GM13977 (cell line): ENCODE results near the gene SLC35A2.
"Not testable (repeated sequence)": the region's sequence is repeated elsewhere in the genome, so short reads cannot be mapped to it uniquely, and the experiment has no call there.

Experiments
- DNase-seq: peaks from one replicate; pipeline ENCODE4 v3.0.0; 2012; ENCODE audit warnings: low spot score
- CTCF ChIP-seq: IDR thresholded peaks from 2 replicates; pipeline ENCODE4 v1.5.1; 2012; ENCODE audit warnings: mild to moderate bottlenecking, control low read depth; ENCODE audit not compliant: insufficient read depth; ENCODE audit errors: extremely low read depth, missing control alignments
- in situ Hi-C: fragments of 300-500 bp; cut with MboI; formaldehyde crosslinking; loops from one replicate; pipeline ENCODE4 v1.12.0; 2022; ENCODE audit warnings: low sequenced_read_pairs, low pct_unique_long_range_greater_than_20kb, mixed read lengths, inconsistent platforms; ENCODE audit not compliant: unreplicated experiment

SLC35A2 gene

DNA sequence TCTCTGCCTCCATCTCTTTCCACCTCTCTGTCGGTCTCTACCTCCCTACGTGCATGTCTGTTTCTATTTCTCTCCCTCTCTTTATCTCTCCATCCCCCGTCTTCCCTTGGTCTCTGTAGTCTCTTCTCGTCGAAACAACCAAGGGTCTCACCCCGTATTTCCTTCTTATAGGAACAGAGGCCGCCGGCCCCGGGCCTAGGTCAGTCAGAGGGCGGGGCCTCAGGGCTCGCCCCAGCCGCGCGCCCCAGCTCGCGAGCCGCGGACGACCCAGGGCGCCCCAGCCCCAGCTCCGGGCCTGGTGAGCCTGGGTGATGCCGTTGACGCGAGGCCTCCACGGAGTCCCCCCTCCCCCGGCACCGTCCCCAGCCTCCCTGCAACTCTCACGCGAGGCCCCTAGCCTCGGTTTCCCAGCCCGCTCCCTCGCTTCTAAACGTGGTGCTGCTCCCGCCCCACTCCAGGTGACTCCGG, 20.5 kb downstream of the SLC35A2 start:
- in situ Hi-C loops: no loop called here
- no peak for DNase-seq
- TF ChIP-seq CTCF: no peak

- in situ Hi-C loops: no loop called here
- no peak for TF ChIP-seq CTCF
Measured at GRCh38 chrX:48890296-48890925, 21.0 kb downstream of the SLC35A2 start.

GRCh38 chrX:48886586-48886985, 24.9 kb downstream of the SLC35A2 start:
- in situ Hi-C loops, DNase-seq: not testable (repeated sequence)

More at GRCh38 chrX:48890296-48890925, 21.0 kb downstream of the SLC35A2 start:
- DNase-seq: no peak

GRCh38 chrX:48883729-48884128, 27.7 kb downstream of the SLC35A2 start:
- DNase-seq: no peak
- in situ Hi-C loops: no loop called here

GRCh38 chrX:48876944-48877343, 34.5 kb downstream of the SLC35A2 start:
- in situ Hi-C loops, DNase-seq: not testable (repeated sequence)

More at GRCh38 chrX:48883729-48884128, 27.7 kb downstream of the SLC35A2 start:
- no peak for TF ChIP-seq CTCF

DNA sequence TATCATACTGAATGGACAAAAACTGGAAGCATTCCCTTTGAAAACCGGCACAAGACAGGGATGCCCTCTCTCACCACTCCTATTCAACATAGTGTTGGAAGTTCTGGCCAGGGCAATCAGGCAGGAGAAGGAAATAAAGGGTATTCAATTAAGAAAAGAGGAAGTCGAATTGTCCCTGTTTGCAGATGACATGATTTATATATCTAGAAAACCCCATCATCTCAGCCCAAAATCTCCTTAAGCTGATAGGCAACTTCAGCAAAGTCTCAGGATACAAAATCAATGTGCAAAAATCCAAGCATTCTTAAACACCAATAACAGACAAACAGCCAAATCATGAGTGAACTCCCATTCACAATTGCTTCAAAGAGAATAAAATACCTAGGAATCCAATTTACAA, 39.4 kb downstream of the SLC35A2 start:
- in situ Hi-C loops, DNase-seq: not testable (repeated sequence)

DNA sequence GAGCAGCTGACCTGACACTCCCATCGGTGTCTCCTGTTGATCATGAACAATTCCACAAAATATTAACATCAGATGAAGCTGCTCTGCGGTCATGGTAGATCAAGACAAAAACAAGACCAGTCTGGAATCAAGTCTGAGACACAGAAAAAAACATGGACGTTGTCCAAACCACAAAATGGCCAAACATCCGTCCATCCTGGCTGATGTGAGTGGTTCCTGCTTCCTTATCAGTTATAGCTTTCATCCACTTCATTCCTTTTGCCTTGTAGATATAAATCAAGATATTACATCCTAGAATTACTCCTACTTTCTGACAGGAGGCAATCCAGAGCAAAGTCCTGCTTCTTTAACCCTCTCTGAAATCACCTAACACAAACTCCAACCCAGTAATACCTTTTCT, 47.2 kb downstream of the SLC35A2 start:
- in situ Hi-C loops: no loop called here
- no peak for DNase-seq
- TF ChIP-seq CTCF: no peak

DNA sequence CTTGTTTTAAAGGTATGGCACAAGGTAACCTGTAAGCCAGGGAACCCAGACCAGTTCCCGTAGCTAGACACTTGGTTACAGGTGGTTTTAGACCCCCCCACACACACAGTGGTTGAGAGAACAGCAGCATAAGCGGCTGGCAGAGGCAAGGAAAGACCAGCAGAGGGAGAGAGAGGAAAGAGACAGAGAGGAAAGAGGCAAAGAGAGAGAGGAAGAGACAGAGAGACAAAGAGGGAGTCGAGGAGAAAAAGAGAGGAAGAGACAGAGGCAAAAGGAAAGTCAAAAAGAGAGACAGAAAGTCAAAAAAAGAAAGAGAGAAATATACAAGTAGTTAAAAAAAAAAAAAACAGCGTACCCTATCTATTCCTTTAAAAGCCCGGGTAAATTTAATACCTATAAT, 56.5 kb downstream of the SLC35A2 start:
- TF ChIP-seq CTCF: no peak
- in situ Hi-C loops: no loop called here
- no peak for DNase-seq

DNA sequence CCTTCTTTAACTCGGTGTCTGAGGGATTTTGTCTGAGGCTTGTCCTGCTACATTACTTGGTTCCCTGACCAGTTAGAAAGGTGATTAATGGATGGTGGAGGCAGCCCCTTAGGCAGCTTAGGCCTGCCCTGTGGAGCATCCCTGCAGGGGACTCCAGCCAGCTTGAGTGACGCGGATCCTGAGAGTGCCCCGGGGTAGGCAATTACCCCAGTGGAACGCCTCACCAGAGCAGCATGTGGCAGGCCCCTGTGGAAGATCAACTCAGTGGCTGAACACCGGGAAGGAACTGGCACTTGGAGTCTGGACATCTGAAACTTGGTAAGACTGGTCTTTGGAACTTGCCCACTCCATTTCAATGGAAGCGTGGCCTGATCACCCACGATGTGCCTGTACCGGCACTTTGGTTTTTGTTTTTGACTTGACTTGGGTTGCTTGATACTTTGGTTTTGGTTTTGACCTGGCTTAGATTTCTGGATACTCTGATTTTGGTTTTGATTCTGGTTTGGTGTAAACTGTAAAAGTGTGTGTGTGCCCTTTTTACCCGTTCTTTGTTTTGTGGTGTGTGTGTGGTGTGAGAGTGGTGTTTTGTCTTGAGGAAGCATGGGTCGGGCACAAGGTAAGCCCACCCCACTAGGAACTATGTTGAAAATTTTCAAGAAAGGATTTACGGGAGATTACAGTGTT, 57.2 kb downstream of the SLC35A2 start:
- in situ Hi-C loops, DNase-seq: not testable (repeated sequence)

- DNase-seq, in situ Hi-C loops: not testable (repeated sequence)
Measured at GRCh38 chrX:48853494-48853893, 58.0 kb downstream of the SLC35A2 start.
